SK-N-SH (cell line): ENCODE data around the gene TPST2.

Source experiments
- CTCF ChIP-seq: fragments of 200-600 bp; sonication (generic); IDR thresholded peaks from 2 replicates; pipeline ENCODE4 v1.6.1; 2017; ENCODE audit warnings: antibody characterized with exemption, mild to moderate bottlenecking, moderate library complexity
- EP300 ChIP-seq, 2 experiments: IDR thresholded peaks; 2 replicates each; pipeline versions ENCODE4 v1.4.0 to v1.6.1; 2012; ENCODE audit warnings: borderline replicate concordance in 1 of 2, low read depth in 1 of 2, low read length in 1 of 2
- MXI1 ChIP-seq: IDR thresholded peaks from 2 replicates; pipeline ENCODE4 v1.6.1; 2012; ENCODE audit warnings: mild to moderate bottlenecking, low read depth, low read length, improper control_type of control experiment
- REST ChIP-seq: IDR thresholded peaks from 2 replicates; pipeline ENCODE4 v1.6.1; 2012; ENCODE audit warnings: mild to moderate bottlenecking, low read depth, low read length, moderate library complexity
- TAF1 ChIP-seq: IDR thresholded peaks from 2 replicates; pipeline ENCODE4 v1.6.1; 2012; ENCODE audit warnings: low read depth, mild to moderate bottlenecking, low read length, moderate library complexity, borderline replicate concordance

GRCh38 chr22:26615149-26615548 lies 25.2 kb upstream of the TPST2 start:
- TF ChIP-seq CTCF (no peak), REST (no peak), EP300 (IDR thresholded peaks at IDR 0.05; ENCODE audit: borderline replicate concordance in 1 of 2, low read depth in 1 of 2, low read length in 1 of 2) (no peak), TAF1 (no peak), MXI1 (no peak)
